Progenitor cell of endocrine pancreas (in vitro differentiated cells): ENCODE results near the gene NFYB. TPM values are rescaled to one million over a fixed set of nuclear protein-coding genes. Genes with fewer than 3 reads are reported as not detected.

Experiments used
- DNase-seq: peaks from one replicate; pipeline ENCODE4 v3.0.0; 2021; ENCODE audit warnings: low spot score; ENCODE audit not compliant: unreplicated experiment
- H3K27ac Mint-ChIP-seq: 2 replicates; pipeline ENCODE4 v1.8.0; 2021; ENCODE audit warnings: mild to moderate bottlenecking, moderate library complexity, mixed read lengths
- H3K27me3 Mint-ChIP-seq: 2 replicates; pipeline ENCODE4 v1.8.0; 2021; ENCODE audit warnings: mixed read lengths
- H3K36me3 Mint-ChIP-seq: 2 replicates; pipeline ENCODE4 v1.8.0; 2022; ENCODE audit warnings: mixed read lengths; ENCODE audit not compliant: insufficient read depth
- H3K4me1 Mint-ChIP-seq: 2 replicates; pipeline ENCODE4 v1.8.0; 2021; ENCODE audit warnings: low read depth, mixed read lengths
- H3K4me3 Mint-ChIP-seq: 2 replicates; pipeline ENCODE4 v1.8.0; 2021; ENCODE audit warnings: low read depth, mild to moderate bottlenecking, moderate library complexity, mixed read lengths
- H3K9me3 Mint-ChIP-seq: 2 replicates; pipeline ENCODE4 v1.8.0; 2021; ENCODE audit warnings: low read depth, mixed read lengths
- CTCF ChIP-seq: fragments of 200-600 bp; sonication (generic); IDR thresholded peaks from one replicate; pipeline ENCODE4 v1.5.0; 2021; ENCODE audit warnings: antibody characterized with exemption, mild to moderate bottlenecking; ENCODE audit not compliant: unreplicated experiment
- total RNA-seq: library from RNA; stranded (reverse); gene quantifications from 2 replicates; pipeline ENCODE4 v1.2.1, GENCODE V29; 2021

Gene NFYB
- total RNA-seq, 1 donor from 2014 or later, result 36.2 TPM

- H3K36me3 Mint-ChIP-seq, result peaks cover 5% of the 10 kb centered on the region
- peaks cover 5% of the 10 kb centered on the region for H3K27me3 Mint-ChIP-seq
- DNase-seq, result no peak
- H3K27ac Mint-ChIP-seq, result no peak overlapping the region
- H3K4me1 Mint-ChIP-seq, result peaks cover 32% of the 10 kb centered on the region
- no peak for TF ChIP-seq CTCF
- H3K9me3 Mint-ChIP-seq, result no peaks in the 10 kb centered on the region
- no peak overlapping the region for H3K4me3 Mint-ChIP-seq
Observed at GRCh38 chr12:104134882-104135281, 3.1 kb downstream of the NFYB start.

- DNase-seq, result no peak
- no peak for TF ChIP-seq CTCF
- Mint-ChIP-seq H3K4me3 (no peak overlapping the region), H3K4me1 (peaks cover 32% of the 10 kb centered on the region), H3K27ac (no peak overlapping the region), H3K27me3 (peaks cover 1% of the 10 kb centered on the region), H3K36me3 (peaks cover 7% of the 10 kb centered on the region), H3K9me3 (no peaks in the 10 kb centered on the region)
Observed at GRCh38 chr12:104133866-104134265, 4.1 kb downstream of the NFYB start.

GRCh38 chr12:104133321-104133720, 4.7 kb downstream of the NFYB start:
- Mint-ChIP-seq H3K27me3 (no peaks in the 10 kb centered on the region), H3K4me1 (peaks cover 30% of the 10 kb centered on the region), H3K27ac (no peak overlapping the region)

GRCh38 chr12:104132351-104132956, 5.6 kb downstream of the NFYB start:
- H3K27me3 Mint-ChIP-seq, result no peaks in the 10 kb centered on the region
- H3K27ac Mint-ChIP-seq, result no peak overlapping the region
- peaks cover 30% of the 10 kb centered on the region for H3K4me1 Mint-ChIP-seq
- no peaks in the 10 kb centered on the region for H3K9me3 Mint-ChIP-seq
- H3K36me3 Mint-ChIP-seq, result peaks cover 12% of the 10 kb centered on the region
- no peak for DNase-seq
- no peak for TF ChIP-seq CTCF
- no peak overlapping the region for H3K4me3 Mint-ChIP-seq

More at GRCh38 chr12:104133321-104133720, 4.7 kb downstream of the NFYB start:
- TF ChIP-seq CTCF, result no peak
- no peak for DNase-seq
- H3K36me3 Mint-ChIP-seq, result peaks cover 7% of the 10 kb centered on the region
- no peaks in the 10 kb centered on the region for H3K9me3 Mint-ChIP-seq
- H3K4me3 Mint-ChIP-seq, result no peak overlapping the region

GRCh38 chr12:104131609-104132008, 6.4 kb downstream of the NFYB start:
- Mint-ChIP-seq H3K9me3 (no peaks in the 10 kb centered on the region), H3K4me1 (peaks cover 26% of the 10 kb centered on the region), H3K36me3 (peaks cover 12% of the 10 kb centered on the region), H3K27me3 (no peaks in the 10 kb centered on the region), H3K4me3 (no peak overlapping the region), H3K27ac (no peak overlapping the region)
- TF ChIP-seq CTCF, result no peak
- DNase-seq, result no peak
